Measurements from ENCODE around the gene TMIGD1. TPM values are rescaled to one million over a fixed set of nuclear protein-coding genes. Genes with fewer than 3 reads are reported as not detected.
A peak's percentile ranks its signal among the peaks of the same experiment; 100 is the strongest.

The TMIGD1 gene
- total and polyA plus RNA-seq, 7 donors = 0.71 to 97.8 (median 61.1) TPM; not detected in 3

DNA sequence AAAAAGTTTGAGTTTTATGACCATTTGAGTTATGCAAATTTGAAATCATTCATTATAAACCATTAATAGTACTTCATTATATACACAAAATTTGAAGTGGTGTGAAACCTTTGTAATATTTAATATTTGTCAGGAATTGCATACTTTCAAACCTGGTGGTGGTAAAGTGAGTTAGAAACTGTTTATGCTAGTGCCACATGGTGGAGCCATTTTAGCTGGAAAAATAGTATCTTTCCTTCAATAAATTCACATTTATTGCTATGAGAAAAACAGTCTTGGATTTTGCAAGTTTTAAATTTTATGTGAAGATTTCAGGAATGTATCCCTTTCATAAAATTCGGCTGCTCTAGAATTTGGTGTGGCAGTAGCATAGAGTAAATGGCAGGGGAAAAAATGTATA, 34.9 kb downstream of the TMIGD1 start:
- intact Hi-C loops (cut with DNase I) = no loop called here
- no peaks in the 10 kb centered on the region for H3K4me1 ChIP-seq
- H3K27me3 ChIP-seq = no peaks in the 10 kb centered on the region
- H3K27ac ChIP-seq = no peak overlapping the region
- 46 to 83% methylated on average over 1 of the region's 1 CpG for WGBS, 2 donors
- no peaks in the 10 kb centered on the region for H3K9me3 ChIP-seq
- TF ChIP-seq CTCF (IDR thresholded peaks at IDR 0.05) (no peak), POLR2AphosphoS5 (IDR thresholded peaks at IDR 0.05) (no peak), EP300 (IDR thresholded peaks at IDR 0.05) (no peak), POLR2A (IDR thresholded peaks at IDR 0.05) (no peak)
- no peak overlapping the region for H3K4me3 ChIP-seq
- H3K36me3 ChIP-seq = no peaks in the 10 kb centered on the region
- DNase-seq = no peak

DNA sequence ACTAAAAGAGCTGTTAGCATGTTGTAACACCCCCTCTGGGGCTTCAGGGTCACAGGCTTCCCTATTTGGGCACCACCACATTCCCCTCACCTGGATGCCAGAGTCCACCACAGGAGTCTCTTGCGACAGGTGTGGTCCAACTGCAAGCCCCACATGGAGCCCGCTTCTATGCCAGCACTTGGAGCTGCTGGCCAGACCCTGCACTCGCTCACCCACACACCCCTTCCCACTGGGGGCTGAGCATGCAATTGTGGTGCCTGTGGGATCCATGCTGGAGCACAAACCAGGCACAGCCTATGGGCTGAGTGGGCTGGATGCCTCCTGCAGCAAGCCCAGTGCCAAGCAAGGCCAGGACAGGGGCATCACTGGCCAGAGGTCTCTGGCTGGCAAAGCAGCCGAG, 36.1 kb downstream of the TMIGD1 start:
- 96 to 97% methylated on average over 4 of the region's 4 CpGs for WGBS, 2 donors
- intact Hi-C loops (cut with DNase I) = no loop called here
- H3K4me1 ChIP-seq = no peaks in the 10 kb centered on the region
- no peak overlapping the region for H3K4me3 ChIP-seq
- no peaks in the 10 kb centered on the region for H3K27me3 ChIP-seq
- H3K27ac ChIP-seq = no peak overlapping the region
- H3K9me3 ChIP-seq = no peaks in the 10 kb centered on the region
- TF ChIP-seq POLR2A (IDR thresholded peaks at IDR 0.05) (no peak), POLR2AphosphoS5 (IDR thresholded peaks at IDR 0.05) (no peak), CTCF (IDR thresholded peaks at IDR 0.05) (no peak)
- DNase-seq = no peak
- H3K36me3 ChIP-seq = no peaks in the 10 kb centered on the region

- H3K36me3 ChIP-seq = no peaks in the 10 kb centered on the region
- H3K4me3 ChIP-seq = no peak overlapping the region
- no peaks in the 10 kb centered on the region for H3K27me3 ChIP-seq
- intact Hi-C loops (cut with DNase I) = no loop called here
- no peak for DNase-seq
- H3K9me3 ChIP-seq = no peaks in the 10 kb centered on the region
- H3K4me1 ChIP-seq = no peaks in the 10 kb centered on the region
- WGBS, 2 donors = 76 to 78% methylated on average over 5 of the region's 5 CpGs
- TF ChIP-seq EP300 (IDR thresholded peaks at IDR 0.05) = no peak
- TF ChIP-seq POLR2AphosphoS5 (IDR thresholded peaks at IDR 0.05) = no peak
- no peak for TF ChIP-seq CTCF (IDR thresholded peaks at IDR 0.05)
- TF ChIP-seq POLR2A (IDR thresholded peaks at IDR 0.05) = no peak
- peak overlapping the region in 1 of 4 donors; percentile 28 for H3K27ac ChIP-seq
These were observed 37.3 kb downstream of the TMIGD1 start for GRCh38 chr17:30296499-30297080.

DNA sequence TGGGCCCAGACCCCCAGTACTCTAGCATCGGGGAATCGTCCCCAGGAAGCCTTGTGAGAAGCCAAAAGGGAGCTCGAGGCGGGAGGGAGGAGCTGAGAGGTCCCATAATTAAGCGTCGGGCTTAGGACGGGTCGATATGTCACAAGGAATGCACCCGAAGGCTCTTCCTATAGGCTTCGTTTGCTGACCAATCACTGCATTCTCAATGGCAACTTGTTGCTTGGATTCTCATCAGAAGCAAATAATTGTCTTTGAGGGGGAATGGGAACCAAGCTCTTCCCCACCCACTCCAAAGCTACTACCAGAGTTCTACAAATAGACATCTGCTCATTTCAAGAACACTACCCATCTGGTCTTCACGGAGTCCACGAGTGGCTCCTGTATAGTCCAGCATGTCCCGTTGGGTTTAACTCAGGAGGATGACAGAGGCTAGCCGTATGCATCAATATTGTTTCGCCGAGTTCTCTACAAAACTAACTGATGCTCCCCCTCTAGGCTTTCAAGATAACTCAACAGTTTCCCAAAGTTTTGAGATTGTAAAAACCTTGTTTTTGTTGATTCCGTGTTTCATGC, 41.5 kb downstream of the TMIGD1 start:
- H3K4me1 ChIP-seq = peaks cover 0 to 16% (median 12%) of the 10 kb centered on the region in 4 donors
- peak overlapping the region; percentile 71 to 83 (median 82) for H3K27ac ChIP-seq
- TF ChIP-seq CTCF (IDR thresholded peaks at IDR 0.05) (no peak), POLR2AphosphoS5 (IDR thresholded peaks at IDR 0.05) (no peak), EP300 (IDR thresholded peaks at IDR 0.05) (no peak), POLR2A (IDR thresholded peaks at IDR 0.05) (no peak)
- WGBS, 2 donors = 29 to 34% methylated on average over 17 of the region's 17 CpGs
- H3K4me3 ChIP-seq = peak overlapping the region; percentile 91 to 95 (median 94)
- H3K36me3 ChIP-seq = peaks cover 0 to 22% (median 3%) of the 10 kb centered on the region in 4 donors
- no peaks in the 10 kb centered on the region for H3K27me3 ChIP-seq
- intact Hi-C loops (cut with DNase I) = loop anchor here (2.0 to 5.0 kb wide), 2 partner anchors 86 to 175 kb away; partner anchors contain the start of genes CPD and NSRP1
- DNase-seq = no peak
- no peaks in the 10 kb centered on the region for H3K9me3 ChIP-seq
